ENCODE results near the gene TMEM117. TPM values are rescaled to one million over a fixed set of nuclear protein-coding genes. Genes with fewer than 3 reads are reported as not detected.

TMEM117 gene
- polyA plus RNA-seq, 3 donors from 2014 or later: 2.0 to 7.8 (median 4.0) TPM

GRCh38 chr12:43914391-43914790 is 78.5 kb downstream of the TMEM117 start:
- Mint-ChIP-seq H3K4me3 (no peak overlapping the region), H3K27me3 (ENCODE audit: low read depth in 3 of 3) (no peaks in the 10 kb centered on the region), H3K27ac (no peak overlapping the region), H3K9me3 (no peaks in the 10 kb centered on the region), H3K36me3 (no peaks in the 10 kb centered on the region), H3K4me1 (no peaks in the 10 kb centered on the region)
- DNase-seq: no peak

GRCh38 chr12:43914923-43915468 is 79.1 kb downstream of the TMEM117 start:
- no peaks in the 10 kb centered on the region for H3K27me3 Mint-ChIP-seq (ENCODE audit: low read depth in 3 of 3)
- no peak overlapping the region for H3K4me3 Mint-ChIP-seq
- peaks cover 0 to 2% (median 0%) of the 10 kb centered on the region in 6 donors for H3K9me3 Mint-ChIP-seq
- no peaks in the 10 kb centered on the region for H3K4me1 Mint-ChIP-seq
- no peak overlapping the region for H3K27ac Mint-ChIP-seq
- H3K36me3 Mint-ChIP-seq: peaks cover 0 to 3% (median 0%) of the 10 kb centered on the region in 3 donors
- no peak for DNase-seq

- no peak for DNase-seq
- Mint-ChIP-seq H3K27ac (no peak overlapping the region), H3K36me3 (peaks cover 0 to 7% (median 0%) of the 10 kb centered on the region in 3 donors), H3K4me1 (peaks cover 0 to 8% of the 10 kb centered on the region in 2 donors), H3K4me3 (no peak overlapping the region), H3K27me3 (ENCODE audit: low read depth in 3 of 3) (no peaks in the 10 kb centered on the region), H3K9me3 (peaks cover 0 to 2% (median 0%) of the 10 kb centered on the region in 6 donors)
These were observed 82.0 kb downstream of the TMEM117 start for GRCh38 chr12:43917896-43918295.

GRCh38 chr12:43921666-43922337 is 85.9 kb downstream of the TMEM117 start:
- no peaks in the 10 kb centered on the region for H3K27me3 Mint-ChIP-seq (ENCODE audit: low read depth in 3 of 3)
- H3K4me3 Mint-ChIP-seq: no peak overlapping the region
- DNase-seq: no peak
- H3K9me3 Mint-ChIP-seq: peaks cover 0 to 3% (median 0%) of the 10 kb centered on the region in 6 donors
- H3K36me3 Mint-ChIP-seq: peaks cover 0 to 12% (median 4%) of the 10 kb centered on the region in 3 donors
- peaks cover 0 to 8% of the 10 kb centered on the region in 2 donors for H3K4me1 Mint-ChIP-seq
- no peak overlapping the region for H3K27ac Mint-ChIP-seq

GRCh38 chr12:43930032-43930431 is 94.2 kb downstream of the TMEM117 start:
- H3K9me3 Mint-ChIP-seq: peaks cover 8 to 29% (median 15%) of the 10 kb centered on the region in 6 donors

GRCh38 chr12:43931187-43931586 is 95.3 kb downstream of the TMEM117 start:
- H3K36me3 Mint-ChIP-seq: peaks cover 5 to 23% (median 17%) of the 10 kb centered on the region in 3 donors
- H3K4me3 Mint-ChIP-seq: no peak overlapping the region
- H3K9me3 Mint-ChIP-seq: peaks cover 5 to 29% (median 15%) of the 10 kb centered on the region in 6 donors
- no peak for DNase-seq
- H3K27ac Mint-ChIP-seq: no peak overlapping the region
- H3K4me1 Mint-ChIP-seq: no peaks in the 10 kb centered on the region
- peaks cover 0 to 2% (median 0%) of the 10 kb centered on the region in 3 donors for H3K27me3 Mint-ChIP-seq (ENCODE audit: low read depth in 3 of 3)

More at GRCh38 chr12:43930032-43930431, 94.2 kb downstream of the TMEM117 start:
- no peaks in the 10 kb centered on the region for H3K4me1 Mint-ChIP-seq
- no peak overlapping the region for H3K27ac Mint-ChIP-seq
- peaks cover 5 to 23% (median 17%) of the 10 kb centered on the region in 3 donors for H3K36me3 Mint-ChIP-seq
- H3K27me3 Mint-ChIP-seq (ENCODE audit: low read depth in 3 of 3): peaks cover 0 to 2% (median 0%) of the 10 kb centered on the region in 3 donors
- no peak overlapping the region for H3K4me3 Mint-ChIP-seq
- DNase-seq: no peak

- DNase-seq: no peak
These were observed 99.7 kb downstream of the TMEM117 start for GRCh38 chr12:43935581-43935980.

GRCh38 chr12:43937947-43938346 is 102.1 kb downstream of the TMEM117 start:
- no peaks in the 10 kb centered on the region for H3K9me3 Mint-ChIP-seq
- peaks cover 0 to 3% (median 0%) of the 10 kb centered on the region in 3 donors for H3K36me3 Mint-ChIP-seq
- no peaks in the 10 kb centered on the region for H3K4me1 Mint-ChIP-seq
- no peak overlapping the region for H3K27ac Mint-ChIP-seq
- DNase-seq: no peak
- H3K4me3 Mint-ChIP-seq: no peak overlapping the region
- H3K27me3 Mint-ChIP-seq (ENCODE audit: low read depth in 3 of 3): no peaks in the 10 kb centered on the region

More at GRCh38 chr12:43935581-43935980, 99.7 kb downstream of the TMEM117 start:
- H3K9me3 Mint-ChIP-seq: peaks cover 2 to 20% (median 13%) of the 10 kb centered on the region in 6 donors
- H3K36me3 Mint-ChIP-seq: peaks cover 8 to 15% (median 11%) of the 10 kb centered on the region in 3 donors
- peaks cover 0 to 2% (median 0%) of the 10 kb centered on the region in 3 donors for H3K27me3 Mint-ChIP-seq (ENCODE audit: low read depth in 3 of 3)
- H3K4me3 Mint-ChIP-seq: no peak overlapping the region
- no peak overlapping the region for H3K27ac Mint-ChIP-seq
- no peaks in the 10 kb centered on the region for H3K4me1 Mint-ChIP-seq

- Mint-ChIP-seq H3K4me3 (no peak overlapping the region), H3K4me1 (no peaks in the 10 kb centered on the region), H3K9me3 (no peaks in the 10 kb centered on the region), H3K27me3 (ENCODE audit: low read depth in 3 of 3) (no peaks in the 10 kb centered on the region), H3K36me3 (peaks cover 5 to 10% (median 9%) of the 10 kb centered on the region in 3 donors), H3K27ac (no peak overlapping the region)
- DNase-seq: no peak
These were observed 106.5 kb downstream of the TMEM117 start for GRCh38 chr12:43942379-43942778.

GRCh38 chr12:43945983-43946382 is 110.1 kb downstream of the TMEM117 start:
- no peak overlapping the region for H3K27ac Mint-ChIP-seq
- H3K27me3 Mint-ChIP-seq (ENCODE audit: low read depth in 3 of 3): no peaks in the 10 kb centered on the region
- H3K36me3 Mint-ChIP-seq: peaks cover 24 to 26% (median 25%) of the 10 kb centered on the region in 3 donors
- no peak overlapping the region for H3K4me3 Mint-ChIP-seq
- H3K4me1 Mint-ChIP-seq: no peaks in the 10 kb centered on the region
- H3K9me3 Mint-ChIP-seq: no peaks in the 10 kb centered on the region
- DNase-seq: no peak

GRCh38 chr12:43951286-43951685 is 115.4 kb downstream of the TMEM117 start:
- Mint-ChIP-seq H3K27me3 (ENCODE audit: low read depth in 3 of 3) (peaks cover 0 to 2% (median 0%) of the 10 kb centered on the region in 3 donors), H3K4me1 (no peaks in the 10 kb centered on the region), H3K9me3 (peaks cover 0 to 7% (median 1%) of the 10 kb centered on the region in 6 donors), H3K4me3 (no peak overlapping the region), H3K27ac (no peak overlapping the region), H3K36me3 (peaks cover 16 to 26% (median 22%) of the 10 kb centered on the region in 3 donors)
- DNase-seq: no peak

- H3K4me3 Mint-ChIP-seq: no peak overlapping the region
- H3K9me3 Mint-ChIP-seq: peaks cover 0 to 3% (median 0%) of the 10 kb centered on the region in 6 donors
- H3K36me3 Mint-ChIP-seq: no peaks in the 10 kb centered on the region
- peaks cover 0 to 4% (median 0%) of the 10 kb centered on the region in 3 donors for H3K27me3 Mint-ChIP-seq (ENCODE audit: low read depth in 3 of 3)
- DNase-seq: peak in 2 of 3 donors; percentile 2 to 3
- no peaks in the 10 kb centered on the region for H3K4me1 Mint-ChIP-seq
- H3K27ac Mint-ChIP-seq: no peak overlapping the region
These were observed 122.0 kb downstream of the TMEM117 start for GRCh38 chr12:43957732-43958372.

GRCh38 chr12:43964033-43964432 is 128.2 kb downstream of the TMEM117 start:
- DNase-seq: no peak
- Mint-ChIP-seq H3K36me3 (peaks cover 0 to 3% (median 0%) of the 10 kb centered on the region in 3 donors), H3K9me3 (no peaks in the 10 kb centered on the region), H3K4me3 (no peak overlapping the region), H3K27ac (no peak overlapping the region), H3K27me3 (ENCODE audit: low read depth in 3 of 3) (peaks cover 0 to 2% (median 0%) of the 10 kb centered on the region in 3 donors), H3K4me1 (no peaks in the 10 kb centered on the region)

- Mint-ChIP-seq H3K36me3 (peaks cover 0 to 4% (median 3%) of the 10 kb centered on the region in 3 donors), H3K9me3 (no peaks in the 10 kb centered on the region), H3K4me3 (no peak overlapping the region), H3K27me3 (ENCODE audit: low read depth in 3 of 3) (no peaks in the 10 kb centered on the region), H3K4me1 (no peaks in the 10 kb centered on the region), H3K27ac (no peak overlapping the region)
- DNase-seq: no peak
These were observed 129.1 kb downstream of the TMEM117 start for GRCh38 chr12:43964961-43965360.
